ENCODE data around the gene KRT2. TPM values are rescaled to one million over a fixed set of nuclear protein-coding genes. Genes with fewer than 3 reads are reported as not detected.

Gene KRT2
- total and polyA plus RNA-seq, 2 of the 8 experiments (the other 6 are each of a cell fraction or from before 2014, with no cell fraction given), result not detected

GRCh38 chr12:52600475-52600874, 51.5 kb downstream of the KRT2 start (continued):
- TF ChIP-seq CHD7 (IDR thresholded peaks at IDR 0.05; ENCODE audit: insufficient replicate concordance, low read length), result no peak
- no peak for TF ChIP-seq SIN3A (conservative IDR thresholded peaks at IDR 0.05 in 1 of 2, IDR thresholded peaks at IDR 0.05 in 1 of 2; ENCODE audit: low read depth in 1 of 2, low read length in 2 of 2)
- TF ChIP-seq CTCF (IDR thresholded peaks at IDR 0.05; ENCODE audit: control extremely low read depth in 1 of 3, insufficient read depth in 1 of 3, low read depth in 1 of 3, low read length in 3 of 3), result no peak
